HCT116 (cell line): Measurements from ENCODE around the gene CDCP1. TPM values are rescaled to one million over a fixed set of nuclear protein-coding genes. Genes with fewer than 3 reads are reported as not detected.
A peak's percentile ranks its signal among the peaks of the same experiment; 100 is the strongest.
"Not testable (repeated sequence)": the region's sequence is repeated elsewhere in the genome, so short reads cannot be mapped to it uniquely, and the experiment has no call there.

ENCODE experiments used
- ATAC-seq: fragments of 200-7000 bp; cut with Tn5 transposase; 2 replicates; pipeline ENCODE4 v1.9.1; 2020; ENCODE audit warnings: mild to moderate bottlenecking, moderate library complexity
- BruUV-seq: library from RNA; stranded (reverse); fragments of 400-500 nt; replicated peaks from 2 replicates; lab custom pipeline; 2021; lab: Mats Ljungman, UMichigan
- CTCF ChIA-PET: fragments of 300-600 bp; sonication (Branson Sonifier 250); formaldehyde crosslinking; loops from one replicate; lab custom pipeline; 2021; ENCODE audit warnings: antibody characterized with exemption; lab: Charles Lee
- POLR2A ChIA-PET: fragments of 300-600, 350-600 bp; sonication (Branson Sonifier 250); formaldehyde crosslinking; loops from one replicate; lab custom pipeline; 2021; ENCODE audit warnings: antibody characterized with exemption; lab: Charles Lee
- RAD21 ChIA-PET, 2 experiments: fragments of 300-600 bp; sonication (Branson Sonifier 250); formaldehyde crosslinking; loops; one replicate each; lab custom pipeline; 2023; ENCODE audit warnings: low total read pairs in 2 of 2; ENCODE audit not compliant: uncharacterized antibody in 2 of 2, unreplicated experiment in 2 of 2, low non-redundant PET in 1 of 2; lab: Charles Lee
- DNase-seq: peaks from one replicate; pipeline ENCODE4 v3.0.0-alpha.2; 2010; ENCODE audit warnings: low read depth, low spot score
- H2AFZ ChIP-seq: fragments of 200-600 bp; shearing (Covaris generic), sonication (generic); 2 replicates; pipeline ENCODE4 v1.6.1; 2017; ENCODE audit warnings: low read depth, mixed run types, mixed read lengths, antibody characterized with exemption, low read length; ENCODE audit not compliant: poor library complexity, severe bottlenecking
- H3K27ac ChIP-seq: 2 replicates; pipeline ENCODE4 v1.5.1; 2012; ENCODE audit warnings: low read depth, low read length
- H3K27me3 ChIP-seq: fragments of 200-600 bp; sonication (generic); 2 replicates; pipeline ENCODE4 v1.6.1; 2016; ENCODE audit warnings: mixed run types, low read length, mixed read lengths; ENCODE audit not compliant: insufficient read depth
- H3K36me3 ChIP-seq, 2 experiments: fragments of 200-500 bp in 1 of 2; fragments of 200-600 bp in 1 of 2; sonication (Bioruptor generic) in 1 of 2; sonication (generic) in 1 of 2; 2 replicates each; pipeline versions ENCODE4 v1.5.1 to v1.6.1; 2014 to 2016; ENCODE audit warnings: low read length in 2 of 2, inconsistent platforms in 1 of 2, mixed read lengths in 1 of 2, mixed run types in 1 of 2; ENCODE audit not compliant: insufficient read depth in 2 of 2, control insufficient read depth in 1 of 2
- H3K4me1 ChIP-seq, 2 experiments: fragments of 200-600 bp in 1 of 2; sonication (generic) in 1 of 2; 2 replicates each; pipeline versions ENCODE4 v1.5.1 to v1.6.1; 2012 to 2017; ENCODE audit warnings: low read length in 2 of 2, inconsistent platforms in 1 of 2, mild to moderate bottlenecking in 1 of 2, mixed read lengths in 1 of 2, mixed run types in 1 of 2, moderate library complexity in 1 of 2; ENCODE audit not compliant: insufficient read depth in 2 of 2, control insufficient read depth in 1 of 2
- H3K4me2 ChIP-seq: fragments of 200-600 bp; sonication (generic); 2 replicates; pipeline ENCODE4 v1.6.1; 2017; ENCODE audit warnings: mixed run types, low read length, mixed read lengths
- H3K4me3 ChIP-seq, 2 experiments: fragments of 200-600 bp in 1 of 2; sonication (generic) in 1 of 2; replicated peaks in 1 of 2; 2 replicates each; pipeline ENCODE4 v1.5.1; 2011 to 2016; ENCODE audit warnings: low read length in 2 of 2, control low read depth in 1 of 2, low read depth in 1 of 2, mild to moderate bottlenecking in 1 of 2, mixed read lengths in 1 of 2, mixed run types in 1 of 2
- H3K79me2 ChIP-seq: fragments of 200-600 bp; sonication (generic); 2 replicates; pipeline ENCODE4 v1.6.1; 2017; ENCODE audit warnings: mild to moderate bottlenecking, mixed run types, low read length, moderate library complexity, mixed read lengths; ENCODE audit not compliant: insufficient read depth
- H3K9ac ChIP-seq: fragments of 200-600 bp; sonication (generic); 2 replicates; pipeline ENCODE4 v1.6.1; 2016; ENCODE audit warnings: low read length, mixed read lengths
- H3K9me2 ChIP-seq: fragments of 200-600 bp; sonication (generic), shearing (Covaris generic); 2 replicates; pipeline ENCODE4 v1.6.1; 2017; ENCODE audit warnings: mixed run types, mild to moderate bottlenecking, moderate library complexity; ENCODE audit not compliant: insufficient read depth
- H3K9me3 ChIP-seq, 2 experiments: fragments of 200-500 bp in 1 of 2; fragments of 200-600 bp in 1 of 2; sonication (Bioruptor generic) in 1 of 2; sonication (generic) in 1 of 2; 2 replicates each; pipeline ENCODE4 v1.6.1; 2014 to 2017; ENCODE audit warnings: low read length in 2 of 2, mixed read lengths in 2 of 2, inconsistent platforms in 1 of 2, low read depth in 1 of 2, mild to moderate bottlenecking in 1 of 2, mixed run types in 1 of 2, moderate library complexity in 1 of 2; ENCODE audit not compliant: control insufficient read depth in 1 of 2, insufficient read depth in 1 of 2
- H4K20me1 ChIP-seq: fragments of 200-600 bp; sonication (generic), shearing (Covaris generic); 2 replicates; pipeline ENCODE4 v1.6.1; 2017; ENCODE audit warnings: mixed run types, mild to moderate bottlenecking, moderate library complexity; ENCODE audit not compliant: insufficient read depth
- CEBPB ChIP-seq: IDR thresholded peaks from 2 replicates; pipeline ENCODE4 v1.6.1; 2012; ENCODE audit warnings: low read depth
- ELF1 ChIP-seq: IDR thresholded peaks from 2 replicates; pipeline ENCODE4 v1.6.1; 2012; ENCODE audit warnings: low read depth, borderline replicate concordance
- EZH2 ChIP-seq: fragments of 200-600 bp; sonication (generic); IDR thresholded peaks from 2 replicates; pipeline ENCODE4 v1.6.1; 2017; ENCODE audit warnings: antibody characterized with exemption, mixed run types
- EZH2phosphoT487 ChIP-seq: fragments of 200-600 bp; IDR thresholded peaks from 2 replicates; pipeline ENCODE4 v1.6.1; 2018; ENCODE audit warnings: antibody characterized with exemption, borderline replicate concordance
- FOSL1 ChIP-seq: IDR thresholded peaks from 2 replicates; pipeline ENCODE4 v1.6.1; 2012; ENCODE audit warnings: low read depth
- MAX ChIP-seq: IDR thresholded peaks from 2 replicates; pipeline ENCODE4 v1.6.1; 2012
- POLR2A ChIP-seq: IDR thresholded peaks from 2 replicates; pipeline ENCODE4 v1.7.0; 2011; ENCODE audit warnings: borderline replicate concordance; ENCODE audit not compliant: insufficient read depth, insufficient read length; ENCODE audit errors: extremely low read depth
- POLR2AphosphoS5 ChIP-seq: IDR thresholded peaks from 2 replicates; pipeline ENCODE4 v1.6.1; 2011; ENCODE audit warnings: mild to moderate bottlenecking, low read depth, low read length, moderate library complexity
- SP1 ChIP-seq: IDR thresholded peaks from 2 replicates; pipeline ENCODE4 v1.6.1; 2012; ENCODE audit warnings: low read depth
- SRF ChIP-seq: IDR thresholded peaks from 2 replicates; pipeline ENCODE4 v1.6.1; 2012; ENCODE audit warnings: low read depth
- YY1 ChIP-seq: IDR thresholded peaks from 2 replicates; pipeline ENCODE4 v1.6.1; 2011; ENCODE audit warnings: low read length, low read depth, moderate library complexity, mild to moderate bottlenecking; ENCODE audit not compliant: insufficient replicate concordance; ENCODE audit errors: extremely low read depth
- ZFX ChIP-seq: fragments of 450-650 bp; IDR thresholded peaks from 2 replicates; pipeline ENCODE4 v1.6.1; 2017
- intact Hi-C: fragments of 100-400 bp; cut with micrococcal nuclease; formaldehyde crosslinking; loops from 2 replicates; pipeline ENCODE4 v1.10.0; 2022
- total RNA-seq: library from RNA; stranded (reverse); gene quantifications from one replicate; pipeline ENCODE4 v1.2.1, GENCODE V29; 2021; ENCODE audit not compliant: unreplicated experiment
- TF ChIP-seq, protein P1 (sequence below): IDR thresholded peaks from 2 replicates; pipeline ENCODE4 v1.6.1; 2012
- TF ChIP-seq, protein P2 (sequence below): IDR thresholded peaks from 2 replicates; pipeline ENCODE4 v1.6.1; 2011; ENCODE audit warnings: mild to moderate bottlenecking, low read length, moderate library complexity; ENCODE audit not compliant: insufficient replicate concordance; ENCODE audit errors: extremely low read depth
- TF ChIP-seq, protein P3 (sequence below): IDR thresholded peaks from 2 replicates; pipeline ENCODE4 v1.6.1; 2012; ENCODE audit warnings: low read depth

Gene CDCP1
- total RNA-seq, 1 experiment from 2014 or later, result 196 TPM

GRCh38 chr3:45053805-45054195 is 92.4 kb downstream of the CDCP1 start:
- H3K36me3 ChIP-seq, H2AFZ ChIP-seq, H3K9me3 ChIP-seq, ATAC-seq, H3K27ac ChIP-seq, H3K4me2 ChIP-seq, H3K27me3 ChIP-seq, intact Hi-C loops, DNase-seq, H3K79me2 ChIP-seq, H4K20me1 ChIP-seq, RAD21 ChIA-PET, H3K4me3 ChIP-seq, H3K9ac ChIP-seq, H3K9me2 ChIP-seq, BruUV-seq: not testable (repeated sequence)
- CTCF ChIA-PET, result interaction anchor here (4.3 kb wide), 1 partner anchor 13 kb away, joined by 28 read pairs; no protein-coding TSS in a partner anchor
- H3K4me1 ChIP-seq, result peaks cover 30 to 49% of the 10 kb centered on the region in 2 experiments; a peak in 3 of 4 replicates
- POLR2A ChIA-PET, result interaction anchor here (1.1 kb wide), 1 partner anchor 8 kb away, joined by 3 read pairs; no protein-coding TSS in a partner anchor
- peak; percentile 7; the same call in 1 of the 2 replicates for TF ChIP-seq FOSL1
- TF ChIP-seq, all 23 proteins: peak for 1; not testable (repeated sequence) for 22

DNA sequence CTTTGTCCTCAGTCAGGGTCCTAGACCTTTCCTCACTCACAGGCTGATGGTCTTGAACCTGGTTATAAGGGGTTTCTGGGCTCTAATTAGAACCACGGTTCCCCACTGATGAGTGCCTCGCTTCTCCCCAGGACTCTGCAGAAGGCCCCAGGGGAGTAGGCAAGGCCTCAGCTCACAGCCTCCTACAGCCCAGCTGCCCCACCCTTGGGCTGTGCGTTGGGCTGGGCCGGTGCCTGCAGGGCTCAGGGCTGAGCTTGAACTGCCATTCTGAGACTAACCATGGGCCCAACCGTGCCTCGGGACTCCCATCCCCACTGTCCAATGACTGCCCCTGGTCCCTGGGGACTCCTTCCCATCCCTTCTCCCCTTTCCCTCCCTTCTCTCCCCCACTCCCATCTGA is 94.5 kb downstream of the CDCP1 start:
- DNase-seq, result no peak
- POLR2A ChIA-PET, result interaction anchor here (0.6 kb wide), 1 partner anchor 1477 kb away, joined by 3 read pairs; no protein-coding TSS in a partner anchor
- no peak for ATAC-seq
- Histone ChIP-seq H4K20me1 (no peaks in the 10 kb centered on the region), H3K9me3 (no peaks in the 10 kb centered on the region), H3K4me1 (peaks cover 16 to 31% of the 10 kb centered on the region in 2 experiments; a peak in 3 of 4 replicates), H3K27me3 (no peaks in the 10 kb centered on the region), H3K9me2 (no peaks in the 10 kb centered on the region), H3K4me3 (no peak overlapping the region), H3K9ac (no peak overlapping the region), H2AFZ (no peak overlapping the region), H3K79me2 (no peaks in the 10 kb centered on the region), H3K4me2 (no peak overlapping the region), H3K27ac (no peak overlapping the region), H3K36me3 (no peaks in the 10 kb centered on the region)
- BruUV-seq, result no TSS peak
- intact Hi-C loops, result no loop called here
- CTCF ChIA-PET, result no interaction called here
- RAD21 ChIA-PET, result no interaction called here
- no peak for TF ChIP-seq POLR2AphosphoS5
- no peak for TF ChIP-seq SRF
- TF ChIP-seq, protein P1, sequence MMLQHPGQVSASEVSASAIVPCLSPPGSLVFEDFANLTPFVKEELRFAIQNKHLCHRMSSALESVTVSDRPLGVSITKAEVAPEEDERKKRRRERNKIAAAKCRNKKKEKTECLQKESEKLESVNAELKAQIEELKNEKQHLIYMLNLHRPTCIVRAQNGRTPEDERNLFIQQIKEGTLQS, result no peak
- no peak for TF ChIP-seq CEBPB
- TF ChIP-seq POLR2A, result no peak
- no peak for TF ChIP-seq YY1
- TF ChIP-seq, protein P2, sequence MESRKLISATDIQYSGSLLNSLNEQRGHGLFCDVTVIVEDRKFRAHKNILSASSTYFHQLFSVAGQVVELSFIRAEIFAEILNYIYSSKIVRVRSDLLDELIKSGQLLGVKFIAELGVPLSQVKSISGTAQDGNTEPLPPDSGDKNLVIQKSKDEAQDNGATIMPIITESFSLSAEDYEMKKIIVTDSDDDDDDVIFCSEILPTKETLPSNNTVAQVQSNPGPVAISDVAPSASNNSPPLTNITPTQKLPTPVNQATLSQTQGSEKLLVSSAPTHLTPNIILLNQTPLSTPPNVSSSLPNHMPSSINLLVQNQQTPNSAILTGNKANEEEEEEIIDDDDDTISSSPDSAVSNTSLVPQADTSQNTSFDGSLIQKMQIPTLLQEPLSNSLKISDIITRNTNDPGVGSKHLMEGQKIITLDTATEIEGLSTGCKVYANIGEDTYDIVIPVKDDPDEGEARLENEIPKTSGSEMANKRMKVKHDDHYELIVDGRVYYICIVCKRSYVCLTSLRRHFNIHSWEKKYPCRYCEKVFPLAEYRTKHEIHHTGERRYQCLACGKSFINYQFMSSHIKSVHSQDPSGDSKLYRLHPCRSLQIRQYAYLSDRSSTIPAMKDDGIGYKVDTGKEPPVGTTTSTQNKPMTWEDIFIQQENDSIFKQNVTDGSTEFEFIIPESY, result no peak
- TF ChIP-seq EZH2, result no peak
- TF ChIP-seq, protein P3, sequence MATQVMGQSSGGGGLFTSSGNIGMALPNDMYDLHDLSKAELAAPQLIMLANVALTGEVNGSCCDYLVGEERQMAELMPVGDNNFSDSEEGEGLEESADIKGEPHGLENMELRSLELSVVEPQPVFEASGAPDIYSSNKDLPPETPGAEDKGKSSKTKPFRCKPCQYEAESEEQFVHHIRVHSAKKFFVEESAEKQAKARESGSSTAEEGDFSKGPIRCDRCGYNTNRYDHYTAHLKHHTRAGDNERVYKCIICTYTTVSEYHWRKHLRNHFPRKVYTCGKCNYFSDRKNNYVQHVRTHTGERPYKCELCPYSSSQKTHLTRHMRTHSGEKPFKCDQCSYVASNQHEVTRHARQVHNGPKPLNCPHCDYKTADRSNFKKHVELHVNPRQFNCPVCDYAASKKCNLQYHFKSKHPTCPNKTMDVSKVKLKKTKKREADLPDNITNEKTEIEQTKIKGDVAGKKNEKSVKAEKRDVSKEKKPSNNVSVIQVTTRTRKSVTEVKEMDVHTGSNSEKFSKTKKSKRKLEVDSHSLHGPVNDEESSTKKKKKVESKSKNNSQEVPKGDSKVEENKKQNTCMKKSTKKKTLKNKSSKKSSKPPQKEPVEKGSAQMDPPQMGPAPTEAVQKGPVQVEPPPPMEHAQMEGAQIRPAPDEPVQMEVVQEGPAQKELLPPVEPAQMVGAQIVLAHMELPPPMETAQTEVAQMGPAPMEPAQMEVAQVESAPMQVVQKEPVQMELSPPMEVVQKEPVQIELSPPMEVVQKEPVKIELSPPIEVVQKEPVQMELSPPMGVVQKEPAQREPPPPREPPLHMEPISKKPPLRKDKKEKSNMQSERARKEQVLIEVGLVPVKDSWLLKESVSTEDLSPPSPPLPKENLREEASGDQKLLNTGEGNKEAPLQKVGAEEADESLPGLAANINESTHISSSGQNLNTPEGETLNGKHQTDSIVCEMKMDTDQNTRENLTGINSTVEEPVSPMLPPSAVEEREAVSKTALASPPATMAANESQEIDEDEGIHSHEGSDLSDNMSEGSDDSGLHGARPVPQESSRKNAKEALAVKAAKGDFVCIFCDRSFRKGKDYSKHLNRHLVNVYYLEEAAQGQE, result no peak
- TF ChIP-seq ELF1, result no peak
- no peak for TF ChIP-seq SP1
- no peak for TF ChIP-seq MAX
- no peak for TF ChIP-seq FOSL1
- no peak for TF ChIP-seq ZFX
- no peak for TF ChIP-seq EZH2phosphoT487
